ENCODE measurements around the gene TGM2.

TGM2 gene

GRCh38 chr20:38141889-38142494 lies 23.1 kb downstream of the TGM2 start:
- DNase-seq = no peak

GRCh38 chr20:38141204-38141888 lies 23.7 kb downstream of the TGM2 start:
- DNase-seq = no peak

GRCh38 chr20:38139977-38140753 lies 24.9 kb downstream of the TGM2 start:
- no peak for DNase-seq

- no peak for DNase-seq
Observed at GRCh38 chr20:38139156-38139912, 25.7 kb downstream of the TGM2 start.

- DNase-seq = no peak
Observed at GRCh38 chr20:38138086-38138778, 26.8 kb downstream of the TGM2 start.

- DNase-seq = no peak
Observed at GRCh38 chr20:38137441-38138037, 27.5 kb downstream of the TGM2 start.

GRCh38 chr20:38136421-38137245 lies 28.4 kb downstream of the TGM2 start:
- no peak for DNase-seq

- DNase-seq = no peak
Observed at GRCh38 chr20:38135651-38136420, 29.2 kb downstream of the TGM2 start.

- no peak for DNase-seq
Observed at GRCh38 chr20:38135271-38135650, 29.8 kb downstream of the TGM2 start.

- DNase-seq = no peak
Observed at GRCh38 chr20:38134427-38135270, 30.4 kb downstream of the TGM2 start.

GRCh38 chr20:38133680-38134426 lies 31.2 kb downstream of the TGM2 start:
- DNase-seq = no peak

GRCh38 chr20:38132910-38133501 lies 32.1 kb downstream of the TGM2 start:
- DNase-seq = no peak

- no peak for DNase-seq
Observed at GRCh38 chr20:38132156-38132909, 32.7 kb downstream of the TGM2 start.

GRCh38 chr20:38131588-38132121 lies 33.4 kb downstream of the TGM2 start:
- DNase-seq = no peak

GRCh38 chr20:38130687-38131587 lies 34.1 kb downstream of the TGM2 start:
- no peak for DNase-seq

Measured in NCI-H82 (cell line).